Raji (cell line): ENCODE data around the gene SLC20A1.

Experiments
- POLR2A ChIP-seq: IDR thresholded peaks from 2 replicates; pipeline ENCODE4 v1.6.1; 2011; ENCODE audit warnings: low read depth, low read length, control low read depth; ENCODE audit not compliant: insufficient read depth

Gene SLC20A1

GRCh38 chr2:112683550-112684414 is 38.0 kb downstream of the SLC20A1 start:
- TF ChIP-seq POLR2A = no peak

GRCh38 chr2:112684415-112684775 is 38.7 kb downstream of the SLC20A1 start:
- TF ChIP-seq POLR2A = no peak

- no peak for TF ChIP-seq POLR2A
These were observed 39.6 kb downstream of the SLC20A1 start for GRCh38 chr2:112685271-112685884.

- TF ChIP-seq POLR2A = no peak
These were observed 40.8 kb downstream of the SLC20A1 start for GRCh38 chr2:112686348-112687217.

GRCh38 chr2:112687522-112687921 is 41.8 kb downstream of the SLC20A1 start:
- TF ChIP-seq POLR2A = no peak

- TF ChIP-seq POLR2A = no peak
These were observed 42.5 kb downstream of the SLC20A1 start for GRCh38 chr2:112688086-112688880.

GRCh38 chr2:112690853-112691401 is 45.2 kb downstream of the SLC20A1 start:
- TF ChIP-seq POLR2A = no peak

- no peak for TF ChIP-seq POLR2A
These were observed 46.1 kb downstream of the SLC20A1 start for GRCh38 chr2:112691881-112692281.

GRCh38 chr2:112692495-112692911 is 46.8 kb downstream of the SLC20A1 start:
- no peak for TF ChIP-seq POLR2A

- no peak for TF ChIP-seq POLR2A
These were observed 47.2 kb downstream of the SLC20A1 start for GRCh38 chr2:112692918-112693317.

- no peak for TF ChIP-seq POLR2A
These were observed 47.9 kb downstream of the SLC20A1 start for GRCh38 chr2:112693596-112693995.

GRCh38 chr2:112694182-112694581 is 48.4 kb downstream of the SLC20A1 start:
- no peak for TF ChIP-seq POLR2A

GRCh38 chr2:112698834-112699515 is 53.2 kb downstream of the SLC20A1 start:
- no peak for TF ChIP-seq POLR2A
